Dendritic cell treated with granulocyte-macrophage colony-stimulating factor and Interleukin-4, amounts not matched to agents 40 ng/mL and 50 ng/mL, for 4 days (primary cell): ENCODE data around the gene NPIPA1.
"Not testable (repeated sequence)": the region's sequence is repeated elsewhere in the genome, so short reads cannot be mapped to it uniquely, and the experiment has no call there.

Experiments used
- H3K27ac Mint-ChIP-seq: one replicate; pipeline ENCODE4 v1.8.0; 2022; ENCODE audit warnings: mild to moderate bottlenecking, mixed read lengths
- H3K27me3 Mint-ChIP-seq: one replicate; pipeline ENCODE4 v1.8.0; 2022; ENCODE audit warnings: mild to moderate bottlenecking, mixed read lengths
- H3K36me3 Mint-ChIP-seq: one replicate; pipeline ENCODE4 v1.8.0; 2022; ENCODE audit warnings: low read depth, mixed read lengths
- H3K4me1 Mint-ChIP-seq: one replicate; pipeline ENCODE4 v1.8.0; 2022; ENCODE audit warnings: low read depth, mixed read lengths
- H3K4me3 Mint-ChIP-seq: one replicate; pipeline ENCODE4 v1.8.0; 2022; ENCODE audit warnings: mild to moderate bottlenecking, moderate library complexity, mixed read lengths
- H3K9me3 Mint-ChIP-seq: one replicate; pipeline ENCODE4 v1.8.0; 2022; ENCODE audit warnings: mixed read lengths
- intact Hi-C: fragments of 100-400 bp; cut with micrococcal nuclease; formaldehyde crosslinking; loops from one replicate; pipeline ENCODE4 v1.15.0; 2022

The NPIPA1 gene

GRCh38 chr16:14978908-14979307 lies 41.7 kb downstream of the NPIPA1 start:
- H3K9me3 Mint-ChIP-seq, H3K27ac Mint-ChIP-seq, H3K27me3 Mint-ChIP-seq, H3K36me3 Mint-ChIP-seq, H3K4me3 Mint-ChIP-seq, intact Hi-C loops: not testable (repeated sequence)
- H3K4me1 Mint-ChIP-seq = peaks cover 28% of the 10 kb centered on the region

- peaks cover 21% of the 10 kb centered on the region for H3K4me1 Mint-ChIP-seq
- H3K27me3 Mint-ChIP-seq, H3K9me3 Mint-ChIP-seq, H3K27ac Mint-ChIP-seq, H3K4me3 Mint-ChIP-seq, intact Hi-C loops: not testable (repeated sequence)
- peaks cover 31% of the 10 kb centered on the region for H3K36me3 Mint-ChIP-seq
Observed at GRCh38 chr16:14981234-14981633, 44.0 kb downstream of the NPIPA1 start.

GRCh38 chr16:14982521-14982920 lies 45.3 kb downstream of the NPIPA1 start:
- H3K27ac Mint-ChIP-seq, H3K27me3 Mint-ChIP-seq, H3K4me1 Mint-ChIP-seq, H3K9me3 Mint-ChIP-seq, H3K4me3 Mint-ChIP-seq, intact Hi-C loops: not testable (repeated sequence)
- peaks cover 44% of the 10 kb centered on the region for H3K36me3 Mint-ChIP-seq

GRCh38 chr16:14988092-14988491 lies 50.8 kb downstream of the NPIPA1 start:
- H3K27ac Mint-ChIP-seq, H3K4me3 Mint-ChIP-seq, H3K9me3 Mint-ChIP-seq, intact Hi-C loops, H3K27me3 Mint-ChIP-seq, H3K4me1 Mint-ChIP-seq: not testable (repeated sequence)
- peaks cover 82% of the 10 kb centered on the region for H3K36me3 Mint-ChIP-seq

GRCh38 chr16:14988661-14989191 lies 51.5 kb downstream of the NPIPA1 start:
- H3K9me3 Mint-ChIP-seq, H3K27me3 Mint-ChIP-seq, intact Hi-C loops, H3K27ac Mint-ChIP-seq, H3K4me1 Mint-ChIP-seq, H3K4me3 Mint-ChIP-seq: not testable (repeated sequence)
- peaks cover 86% of the 10 kb centered on the region for H3K36me3 Mint-ChIP-seq

GRCh38 chr16:14989291-14990281 lies 52.3 kb downstream of the NPIPA1 start:
- H3K4me1 Mint-ChIP-seq, H3K27me3 Mint-ChIP-seq, H3K4me3 Mint-ChIP-seq, H3K27ac Mint-ChIP-seq, intact Hi-C loops, H3K9me3 Mint-ChIP-seq: not testable (repeated sequence)
- H3K36me3 Mint-ChIP-seq = peaks cover 79% of the 10 kb centered on the region

GRCh38 chr16:14993277-14994151 lies 56.3 kb downstream of the NPIPA1 start:
- H3K27me3 Mint-ChIP-seq, H3K27ac Mint-ChIP-seq, H3K9me3 Mint-ChIP-seq, intact Hi-C loops, H3K4me3 Mint-ChIP-seq: not testable (repeated sequence)
- Mint-ChIP-seq H3K4me1 (peaks cover 17% of the 10 kb centered on the region), H3K36me3 (peaks cover 52% of the 10 kb centered on the region)

GRCh38 chr16:14996702-14997101 lies 59.5 kb downstream of the NPIPA1 start:
- intact Hi-C loops, H3K27ac Mint-ChIP-seq, H3K27me3 Mint-ChIP-seq, H3K9me3 Mint-ChIP-seq, H3K4me3 Mint-ChIP-seq: not testable (repeated sequence)
- peaks cover 57% of the 10 kb centered on the region for H3K36me3 Mint-ChIP-seq
- H3K4me1 Mint-ChIP-seq = peaks cover 17% of the 10 kb centered on the region

- peaks cover 46% of the 10 kb centered on the region for H3K36me3 Mint-ChIP-seq
- H3K4me3 Mint-ChIP-seq, H3K9me3 Mint-ChIP-seq, H3K27me3 Mint-ChIP-seq, H3K27ac Mint-ChIP-seq, intact Hi-C loops: not testable (repeated sequence)
- H3K4me1 Mint-ChIP-seq = peaks cover 17% of the 10 kb centered on the region
Observed at GRCh38 chr16:14998300-14998699, 61.1 kb downstream of the NPIPA1 start.

- not testable (repeated sequence) for H3K27me3 Mint-ChIP-seq
- H3K36me3 Mint-ChIP-seq = peaks cover 57% of the 10 kb centered on the region
Observed at GRCh38 chr16:14999845-15000244, 62.6 kb downstream of the NPIPA1 start.

More at GRCh38 chr16:14999845-15000244, 62.6 kb downstream of the NPIPA1 start:
- peaks cover 11% of the 10 kb centered on the region for H3K4me1 Mint-ChIP-seq
- H3K4me3 Mint-ChIP-seq, intact Hi-C loops, H3K9me3 Mint-ChIP-seq, H3K27ac Mint-ChIP-seq: not testable (repeated sequence)
